Measurements from ENCODE around the gene PTGS1. TPM values are rescaled to one million over a fixed set of nuclear protein-coding genes. Genes with fewer than 3 reads are reported as not detected.

The PTGS1 gene
- polyA plus RNA-seq, 1 of the 3 experiments (the other 2 are of a cell fraction): 5.4 TPM

GRCh38 chr9:122378236-122378635 is 7.4 kb downstream of the PTGS1 start:
- CTCF ChIA-PET: interaction anchor here (1.0 to 2.2 kb wide), 3 partner anchors 8 to 28 kb away, joined by 4 to 7 read pairs (median 5); partner anchors contain the start of gene PTGS1
- H3K9me3 ChIP-seq: no peaks in the 10 kb centered on the region
- TF ChIP-seq PBX3 (IDR thresholded peaks at IDR 0.05) (no peak), JUND (IDR thresholded peaks at IDR 0.05) (no peak), TCF12 (IDR thresholded peaks at IDR 0.05) (no peak), GABPA (IDR thresholded peaks at IDR 0.05; ENCODE audit: low read depth) (no peak), YY1 (IDR thresholded peaks at IDR 0.05; ENCODE audit: low read depth) (no peak), GATA2 (CRISPR knock-in tag; IDR thresholded peaks at IDR 0.05) (no peak), FOXJ3 (CRISPR knock-in tag; IDR thresholded peaks at IDR 0.05) (no peak), FOSL2 (IDR thresholded peaks at IDR 0.05; ENCODE audit: borderline replicate concordance, low read depth) (no peak), EZH2phosphoT487 (IDR thresholded peaks at IDR 0.05; ENCODE audit: borderline replicate concordance, low read depth) (no peak)
- TF ChIP-seq, protein P1, sequence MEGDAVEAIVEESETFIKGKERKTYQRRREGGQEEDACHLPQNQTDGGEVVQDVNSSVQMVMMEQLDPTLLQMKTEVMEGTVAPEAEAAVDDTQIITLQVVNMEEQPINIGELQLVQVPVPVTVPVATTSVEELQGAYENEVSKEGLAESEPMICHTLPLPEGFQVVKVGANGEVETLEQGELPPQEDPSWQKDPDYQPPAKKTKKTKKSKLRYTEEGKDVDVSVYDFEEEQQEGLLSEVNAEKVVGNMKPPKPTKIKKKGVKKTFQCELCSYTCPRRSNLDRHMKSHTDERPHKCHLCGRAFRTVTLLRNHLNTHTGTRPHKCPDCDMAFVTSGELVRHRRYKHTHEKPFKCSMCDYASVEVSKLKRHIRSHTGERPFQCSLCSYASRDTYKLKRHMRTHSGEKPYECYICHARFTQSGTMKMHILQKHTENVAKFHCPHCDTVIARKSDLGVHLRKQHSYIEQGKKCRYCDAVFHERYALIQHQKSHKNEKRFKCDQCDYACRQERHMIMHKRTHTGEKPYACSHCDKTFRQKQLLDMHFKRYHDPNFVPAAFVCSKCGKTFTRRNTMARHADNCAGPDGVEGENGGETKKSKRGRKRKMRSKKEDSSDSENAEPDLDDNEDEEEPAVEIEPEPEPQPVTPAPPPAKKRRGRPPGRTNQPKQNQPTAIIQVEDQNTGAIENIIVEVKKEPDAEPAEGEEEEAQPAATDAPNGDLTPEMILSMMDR (IDR thresholded peaks at IDR 0.05): no peak
- TF ChIP-seq, protein P2, sequence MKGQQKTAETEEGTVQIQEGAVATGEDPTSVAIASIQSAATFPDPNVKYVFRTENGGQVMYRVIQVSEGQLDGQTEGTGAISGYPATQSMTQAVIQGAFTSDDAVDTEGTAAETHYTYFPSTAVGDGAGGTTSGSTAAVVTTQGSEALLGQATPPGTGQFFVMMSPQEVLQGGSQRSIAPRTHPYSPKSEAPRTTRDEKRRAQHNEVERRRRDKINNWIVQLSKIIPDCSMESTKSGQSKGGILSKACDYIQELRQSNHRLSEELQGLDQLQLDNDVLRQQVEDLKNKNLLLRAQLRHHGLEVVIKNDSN (IDR thresholded peaks at IDR 0.05; ENCODE audit: borderline replicate concordance, low read depth): no peak
- TF ChIP-seq, protein P3, sequence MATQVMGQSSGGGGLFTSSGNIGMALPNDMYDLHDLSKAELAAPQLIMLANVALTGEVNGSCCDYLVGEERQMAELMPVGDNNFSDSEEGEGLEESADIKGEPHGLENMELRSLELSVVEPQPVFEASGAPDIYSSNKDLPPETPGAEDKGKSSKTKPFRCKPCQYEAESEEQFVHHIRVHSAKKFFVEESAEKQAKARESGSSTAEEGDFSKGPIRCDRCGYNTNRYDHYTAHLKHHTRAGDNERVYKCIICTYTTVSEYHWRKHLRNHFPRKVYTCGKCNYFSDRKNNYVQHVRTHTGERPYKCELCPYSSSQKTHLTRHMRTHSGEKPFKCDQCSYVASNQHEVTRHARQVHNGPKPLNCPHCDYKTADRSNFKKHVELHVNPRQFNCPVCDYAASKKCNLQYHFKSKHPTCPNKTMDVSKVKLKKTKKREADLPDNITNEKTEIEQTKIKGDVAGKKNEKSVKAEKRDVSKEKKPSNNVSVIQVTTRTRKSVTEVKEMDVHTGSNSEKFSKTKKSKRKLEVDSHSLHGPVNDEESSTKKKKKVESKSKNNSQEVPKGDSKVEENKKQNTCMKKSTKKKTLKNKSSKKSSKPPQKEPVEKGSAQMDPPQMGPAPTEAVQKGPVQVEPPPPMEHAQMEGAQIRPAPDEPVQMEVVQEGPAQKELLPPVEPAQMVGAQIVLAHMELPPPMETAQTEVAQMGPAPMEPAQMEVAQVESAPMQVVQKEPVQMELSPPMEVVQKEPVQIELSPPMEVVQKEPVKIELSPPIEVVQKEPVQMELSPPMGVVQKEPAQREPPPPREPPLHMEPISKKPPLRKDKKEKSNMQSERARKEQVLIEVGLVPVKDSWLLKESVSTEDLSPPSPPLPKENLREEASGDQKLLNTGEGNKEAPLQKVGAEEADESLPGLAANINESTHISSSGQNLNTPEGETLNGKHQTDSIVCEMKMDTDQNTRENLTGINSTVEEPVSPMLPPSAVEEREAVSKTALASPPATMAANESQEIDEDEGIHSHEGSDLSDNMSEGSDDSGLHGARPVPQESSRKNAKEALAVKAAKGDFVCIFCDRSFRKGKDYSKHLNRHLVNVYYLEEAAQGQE (IDR thresholded peaks at IDR 0.05; ENCODE audit: low read depth, low read length): no peak
- TF ChIP-seq, protein P4, sequence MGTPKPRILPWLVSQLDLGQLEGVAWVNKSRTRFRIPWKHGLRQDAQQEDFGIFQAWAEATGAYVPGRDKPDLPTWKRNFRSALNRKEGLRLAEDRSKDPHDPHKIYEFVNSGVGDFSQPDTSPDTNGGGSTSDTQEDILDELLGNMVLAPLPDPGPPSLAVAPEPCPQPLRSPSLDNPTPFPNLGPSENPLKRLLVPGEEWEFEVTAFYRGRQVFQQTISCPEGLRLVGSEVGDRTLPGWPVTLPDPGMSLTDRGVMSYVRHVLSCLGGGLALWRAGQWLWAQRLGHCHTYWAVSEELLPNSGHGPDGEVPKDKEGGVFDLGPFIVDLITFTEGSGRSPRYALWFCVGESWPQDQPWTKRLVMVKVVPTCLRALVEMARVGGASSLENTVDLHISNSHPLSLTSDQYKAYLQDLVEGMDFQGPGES (IDR thresholded peaks at IDR 0.05; ENCODE audit: low read depth, low read length): no peak
- H2AFZ ChIP-seq (ENCODE audit: low read depth): no peak overlapping the region
- peaks cover 5% of the 10 kb centered on the region for H3F3A ChIP-seq (replicated peaks; ENCODE audit: insufficient read depth)
- POLR2A ChIA-PET: no interaction called here
- no peaks in the 10 kb centered on the region for H4K20me1 ChIP-seq (ENCODE audit: insufficient read depth)
- WGBS (ENCODE audit: low lambda C conversion rate): 85% methylated on average over 8 of the region's 8 CpGs
- H3K79me2 ChIP-seq (ENCODE audit: insufficient read depth): no peaks in the 10 kb centered on the region
- H3K36me3 ChIP-seq (replicated peaks in 1 of 2; ENCODE audit: control insufficient read depth in 1 of 2, insufficient read depth in 2 of 2, low read length in 1 of 2): no peaks in the 10 kb centered on the region
- DNase-seq: no peak
- H3K9me2 ChIP-seq: no peaks in the 10 kb centered on the region
- peaks cover 11 to 25% of the 10 kb centered on the region in 2 experiments; a peak in 3 of 4 replicates for H3K4me1 ChIP-seq (ENCODE audit: control insufficient read depth in 1 of 2, insufficient read depth in 2 of 2, low read depth in 1 of 2, low read length in 1 of 2)
- H3K27me3 ChIP-seq (ENCODE audit: insufficient read depth): no peaks in the 10 kb centered on the region
- no peak overlapping the region for H3K27ac ChIP-seq (ENCODE audit: low read depth in 2 of 2, low read length in 1 of 2)
- H3K9ac ChIP-seq: no peak overlapping the region
- no peak overlapping the region for H3K4me2 ChIP-seq
- no peak overlapping the region for H3K4me3 ChIP-seq (ENCODE audit: low read depth in 2 of 2, low read length in 1 of 2)
